Suprapubic skin (tissue), 3 donors: ENCODE results near the gene NPRL2.

Experiments
- CTCF ChIP-seq, 2 donors: fragments of 200-600 bp in 1 of 2; fragments of 450-650 bp in 1 of 2; sonication (generic) in 1 of 2; IDR thresholded peaks; one replicate each; pipeline ENCODE4 v1.5.1; 2016 to 2019; ENCODE audit warnings: antibody characterized with exemption in 2 of 2, mild to moderate bottlenecking in 1 of 2, moderate library complexity in 1 of 2
- POLR2AphosphoS5 ChIP-seq, 3 donors: sonication (generic); formaldehyde crosslinking; IDR thresholded peaks; one replicate each; pipeline ENCODE4 v1.6.1; 2017; ENCODE audit warnings: antibody characterized with exemption in 3 of 3

DNA sequence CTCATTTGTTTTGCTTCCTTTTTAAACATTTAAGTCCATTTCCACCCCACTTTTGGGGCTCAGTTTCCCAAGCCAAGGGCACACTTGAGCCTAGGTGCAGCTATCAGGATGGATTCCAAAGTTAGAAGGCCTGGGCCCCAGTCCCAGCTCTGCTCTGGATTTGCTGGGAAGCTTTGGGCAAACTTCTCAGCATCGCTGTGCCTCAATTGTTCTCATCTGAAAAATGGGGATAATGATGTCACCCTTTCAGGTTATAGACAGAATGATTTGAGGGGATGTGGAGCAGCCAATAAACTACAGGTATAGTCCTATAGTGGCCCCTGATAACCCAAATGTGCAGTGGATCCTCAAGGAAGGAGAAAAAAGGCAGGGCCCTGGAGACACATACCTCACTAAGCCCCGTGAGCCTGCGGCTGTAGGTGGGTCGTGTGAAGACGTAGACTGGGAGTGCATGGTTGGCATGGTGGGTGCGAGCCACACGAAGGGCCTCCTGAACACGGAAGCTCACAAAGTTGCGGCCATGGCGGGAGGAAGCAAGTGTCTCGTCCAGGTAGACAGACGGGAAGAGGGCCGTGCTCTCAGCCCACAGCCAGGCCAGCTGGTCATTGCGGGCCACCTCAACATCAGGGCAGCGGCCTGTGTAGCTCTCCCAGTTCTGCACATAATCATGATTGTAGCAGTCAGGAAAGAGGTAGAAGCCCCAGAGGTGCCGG, 31.2 kb downstream of the NPRL2 start:
- TF ChIP-seq CTCF (IDR thresholded peaks at IDR 0.05) (no peak), POLR2AphosphoS5 (IDR thresholded peaks at IDR 0.05) (no peak)
